ENCODE data around the gene TRAFD1.

TRAFD1 gene

GRCh38 chr12:112091563-112091962 lies 33.8 kb upstream of the TRAFD1 start:
- no peak for ATAC-seq
- TF ChIP-seq PPARA (CRISPR knock-in tag; IDR thresholded peaks at IDR 0.05; ENCODE audit: borderline replicate concordance) = no peak
- TF ChIP-seq, protein P1, sequence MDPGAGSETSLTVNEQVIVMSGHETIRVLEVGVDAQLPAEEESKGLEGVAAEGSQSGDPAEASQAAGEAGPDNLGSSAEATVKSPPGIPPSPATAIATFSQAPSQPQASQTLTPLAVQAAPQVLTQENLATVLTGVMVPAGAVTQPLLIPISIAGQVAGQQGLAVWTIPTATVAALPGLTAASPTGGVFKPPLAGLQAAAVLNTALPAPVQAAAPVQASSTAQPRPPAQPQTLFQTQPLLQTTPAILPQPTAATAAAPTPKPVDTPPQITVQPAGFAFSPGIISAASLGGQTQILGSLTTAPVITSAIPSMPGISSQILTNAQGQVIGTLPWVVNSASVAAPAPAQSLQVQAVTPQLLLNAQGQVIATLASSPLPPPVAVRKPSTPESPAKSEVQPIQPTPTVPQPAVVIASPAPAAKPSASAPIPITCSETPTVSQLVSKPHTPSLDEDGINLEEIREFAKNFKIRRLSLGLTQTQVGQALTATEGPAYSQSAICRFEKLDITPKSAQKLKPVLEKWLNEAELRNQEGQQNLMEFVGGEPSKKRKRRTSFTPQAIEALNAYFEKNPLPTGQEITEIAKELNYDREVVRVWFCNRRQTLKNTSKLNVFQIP (CRISPR knock-in tag; IDR thresholded peaks at IDR 0.05; ENCODE audit: borderline replicate concordance, low read depth) = no peak
- TF ChIP-seq, protein P2, sequence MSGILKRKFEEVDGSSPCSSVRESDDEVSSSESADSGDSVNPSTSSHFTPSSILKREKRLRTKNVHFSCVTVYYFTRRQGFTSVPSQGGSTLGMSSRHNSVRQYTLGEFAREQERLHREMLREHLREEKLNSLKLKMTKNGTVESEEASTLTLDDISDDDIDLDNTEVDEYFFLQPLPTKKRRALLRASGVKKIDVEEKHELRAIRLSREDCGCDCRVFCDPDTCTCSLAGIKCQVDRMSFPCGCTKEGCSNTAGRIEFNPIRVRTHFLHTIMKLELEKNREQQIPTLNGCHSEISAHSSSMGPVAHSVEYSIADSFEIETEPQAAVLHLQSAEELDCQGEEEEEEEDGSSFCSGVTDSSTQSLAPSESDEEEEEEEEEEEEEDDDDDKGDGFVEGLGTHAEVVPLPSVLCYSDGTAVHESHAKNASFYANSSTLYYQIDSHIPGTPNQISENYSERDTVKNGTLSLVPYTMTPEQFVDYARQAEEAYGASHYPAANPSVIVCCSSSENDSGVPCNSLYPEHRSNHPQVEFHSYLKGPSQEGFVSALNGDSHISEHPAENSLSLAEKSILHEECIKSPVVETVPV (CRISPR knock-in tag; IDR thresholded peaks at IDR 0.05) = no peak
- no peak for TF ChIP-seq TCF4 (CRISPR knock-in tag; IDR thresholded peaks at IDR 0.05; ENCODE audit: borderline replicate concordance)
- TF ChIP-seq OSR1 (CRISPR knock-in tag; IDR thresholded peaks at IDR 0.05) = no peak
- TF ChIP-seq BACH2 (CRISPR knock-in tag; IDR thresholded peaks at IDR 0.05; ENCODE audit: borderline replicate concordance) = no peak
- no peak for TF ChIP-seq CREB5 (CRISPR knock-in tag; IDR thresholded peaks at IDR 0.05; ENCODE audit: low read depth)

GRCh38 chr12:112096070-112096469 lies 29.3 kb upstream of the TRAFD1 start:
- peak; percentile 61 for ATAC-seq
- TF ChIP-seq PATZ1 (CRISPR knock-in tag; IDR thresholded peaks at IDR 0.05; ENCODE audit: borderline replicate concordance) = no peak
- no peak for TF ChIP-seq ZNF70 (CRISPR knock-in tag; IDR thresholded peaks at IDR 0.05)
- TF ChIP-seq ZNF8 (CRISPR knock-in tag; IDR thresholded peaks at IDR 0.05) = no peak
- TF ChIP-seq ZNF565 (CRISPR knock-in tag; conservative IDR thresholded peaks at IDR 0.05; ENCODE audit: low read depth) = no peak
- TF ChIP-seq ISL1 (CRISPR knock-in tag; IDR thresholded peaks at IDR 0.05) = no peak
- no peak for TF ChIP-seq TOX (CRISPR knock-in tag; IDR thresholded peaks at IDR 0.05; ENCODE audit: borderline replicate concordance)
- no peak for TF ChIP-seq TCF4 (CRISPR knock-in tag; IDR thresholded peaks at IDR 0.05; ENCODE audit: borderline replicate concordance)
- TF ChIP-seq PPARA (CRISPR knock-in tag; IDR thresholded peaks at IDR 0.05; ENCODE audit: borderline replicate concordance) = no peak
- no peak for TF ChIP-seq CREB5 (CRISPR knock-in tag; IDR thresholded peaks at IDR 0.05; ENCODE audit: low read depth)
- TF ChIP-seq, protein P1 (CRISPR knock-in tag; IDR thresholded peaks at IDR 0.05; ENCODE audit: borderline replicate concordance, low read depth) = no peak

DNA sequence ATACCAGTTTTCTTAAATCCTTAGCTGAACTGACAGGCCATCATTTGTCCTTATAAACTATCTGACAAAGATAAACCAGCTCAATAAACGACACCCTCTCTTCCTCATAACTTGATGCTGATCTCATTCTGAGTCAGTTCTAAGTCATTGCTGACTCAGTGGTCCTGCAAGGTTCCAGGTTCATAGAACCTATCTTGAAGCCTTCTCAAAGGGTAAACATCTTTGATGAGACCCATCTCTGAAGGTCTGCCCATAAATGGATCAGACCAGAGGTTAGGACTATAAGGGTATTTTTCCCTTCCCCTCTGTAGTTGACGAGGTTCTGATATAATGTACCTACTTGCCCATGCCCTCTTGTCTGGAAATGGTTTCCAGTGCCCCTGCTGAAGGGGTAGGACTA lies 28.7 kb upstream of the TRAFD1 start:
- ATAC-seq = peak; percentile 65
- no peak for TF ChIP-seq ESRRG (CRISPR knock-in tag; IDR thresholded peaks at IDR 0.05)
- no peak for TF ChIP-seq TOX (CRISPR knock-in tag; IDR thresholded peaks at IDR 0.05; ENCODE audit: borderline replicate concordance)
- TF ChIP-seq RARB (CRISPR knock-in tag; IDR thresholded peaks at IDR 0.05) = no peak
- TF ChIP-seq ZNF70 (CRISPR knock-in tag; IDR thresholded peaks at IDR 0.05) = no peak
- TF ChIP-seq CSDC2 (CRISPR knock-in tag; IDR thresholded peaks at IDR 0.05) = no peak
- no peak for TF ChIP-seq CREB5 (CRISPR knock-in tag; IDR thresholded peaks at IDR 0.05; ENCODE audit: low read depth)
- TF ChIP-seq, protein P3, sequence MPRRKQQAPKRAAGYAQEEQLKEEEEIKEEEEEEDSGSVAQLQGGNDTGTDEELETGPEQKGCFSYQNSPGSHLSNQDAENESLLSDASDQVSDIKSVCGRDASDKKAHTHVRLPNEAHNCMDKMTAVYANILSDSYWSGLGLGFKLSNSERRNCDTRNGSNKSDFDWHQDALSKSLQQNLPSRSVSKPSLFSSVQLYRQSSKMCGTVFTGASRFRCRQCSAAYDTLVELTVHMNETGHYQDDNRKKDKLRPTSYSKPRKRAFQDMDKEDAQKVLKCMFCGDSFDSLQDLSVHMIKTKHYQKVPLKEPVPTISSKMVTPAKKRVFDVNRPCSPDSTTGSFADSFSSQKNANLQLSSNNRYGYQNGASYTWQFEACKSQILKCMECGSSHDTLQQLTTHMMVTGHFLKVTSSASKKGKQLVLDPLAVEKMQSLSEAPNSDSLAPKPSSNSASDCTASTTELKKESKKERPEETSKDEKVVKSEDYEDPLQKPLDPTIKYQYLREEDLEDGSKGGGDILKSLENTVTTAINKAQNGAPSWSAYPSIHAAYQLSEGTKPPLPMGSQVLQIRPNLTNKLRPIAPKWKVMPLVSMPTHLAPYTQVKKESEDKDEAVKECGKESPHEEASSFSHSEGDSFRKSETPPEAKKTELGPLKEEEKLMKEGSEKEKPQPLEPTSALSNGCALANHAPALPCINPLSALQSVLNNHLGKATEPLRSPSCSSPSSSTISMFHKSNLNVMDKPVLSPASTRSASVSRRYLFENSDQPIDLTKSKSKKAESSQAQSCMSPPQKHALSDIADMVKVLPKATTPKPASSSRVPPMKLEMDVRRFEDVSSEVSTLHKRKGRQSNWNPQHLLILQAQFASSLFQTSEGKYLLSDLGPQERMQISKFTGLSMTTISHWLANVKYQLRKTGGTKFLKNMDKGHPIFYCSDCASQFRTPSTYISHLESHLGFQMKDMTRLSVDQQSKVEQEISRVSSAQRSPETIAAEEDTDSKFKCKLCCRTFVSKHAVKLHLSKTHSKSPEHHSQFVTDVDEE (CRISPR knock-in tag; IDR thresholded peaks at IDR 0.05) = no peak
- TF ChIP-seq ARNTL (CRISPR knock-in tag; IDR thresholded peaks at IDR 0.05; ENCODE audit: borderline replicate concordance, low read depth) = no peak
- TF ChIP-seq ZNF8 (CRISPR knock-in tag; IDR thresholded peaks at IDR 0.05) = no peak
- TF ChIP-seq ZFP3 (CRISPR knock-in tag; IDR thresholded peaks at IDR 0.05) = no peak
- no peak for TF ChIP-seq BACH2 (CRISPR knock-in tag; IDR thresholded peaks at IDR 0.05; ENCODE audit: borderline replicate concordance)
- TF ChIP-seq ISL1 (CRISPR knock-in tag; IDR thresholded peaks at IDR 0.05) = no peak
- no peak for TF ChIP-seq SNAI2 (CRISPR knock-in tag; IDR thresholded peaks at IDR 0.05)
- no peak for TF ChIP-seq TCF4 (CRISPR knock-in tag; IDR thresholded peaks at IDR 0.05; ENCODE audit: borderline replicate concordance)
- TF ChIP-seq OSR1 (CRISPR knock-in tag; IDR thresholded peaks at IDR 0.05) = no peak
- TF ChIP-seq, protein P1 (CRISPR knock-in tag; IDR thresholded peaks at IDR 0.05; ENCODE audit: borderline replicate concordance, low read depth) = no peak
- TF ChIP-seq ZNF565 (CRISPR knock-in tag; conservative IDR thresholded peaks at IDR 0.05; ENCODE audit: low read depth) = no peak
